Activated naive CD8-positive, alpha-beta T cell treated with anti-CD3 and anti-CD28 coated beads, Interleukin-2, amount 50 U/mL, for 16 hours (primary cell): Measurements from ENCODE around the gene SUPT3H.
"Not testable (repeated sequence)": the region's sequence is repeated elsewhere in the genome, so short reads cannot be mapped to it uniquely, and the experiment has no call there.

Source experiments
- DNase-seq: peaks from one replicate; pipeline ENCODE4 v3.0.0-alpha.2; 2020; ENCODE audit warnings: low read depth, low spot score

The SUPT3H gene

DNA sequence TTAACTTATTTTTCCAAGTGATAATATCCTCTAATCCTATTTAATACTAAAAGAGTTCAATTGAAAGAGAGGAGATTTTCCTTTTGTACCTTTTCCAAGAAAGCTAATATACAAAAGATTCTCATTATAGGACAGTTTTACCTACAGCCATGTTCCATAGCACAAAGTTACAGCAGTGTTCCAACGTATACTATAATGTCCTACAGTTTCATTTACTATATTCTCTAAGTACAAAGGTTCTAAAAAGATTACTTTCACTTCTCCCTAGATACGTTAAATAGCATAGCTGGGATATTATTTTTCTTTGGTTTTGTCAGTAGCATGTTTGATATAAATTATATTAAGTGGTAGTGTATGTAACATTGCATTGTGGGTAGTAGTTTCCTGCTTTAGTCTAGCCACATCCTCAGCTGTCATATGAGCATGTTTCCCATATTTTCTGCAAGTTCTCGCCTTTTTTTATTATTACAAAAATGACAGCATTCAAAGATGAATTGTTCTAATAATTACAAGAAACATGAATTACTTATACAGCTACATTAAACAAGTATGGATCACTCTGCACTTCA is 54.0 kb downstream of the SUPT3H start:
- no peak for DNase-seq

DNA sequence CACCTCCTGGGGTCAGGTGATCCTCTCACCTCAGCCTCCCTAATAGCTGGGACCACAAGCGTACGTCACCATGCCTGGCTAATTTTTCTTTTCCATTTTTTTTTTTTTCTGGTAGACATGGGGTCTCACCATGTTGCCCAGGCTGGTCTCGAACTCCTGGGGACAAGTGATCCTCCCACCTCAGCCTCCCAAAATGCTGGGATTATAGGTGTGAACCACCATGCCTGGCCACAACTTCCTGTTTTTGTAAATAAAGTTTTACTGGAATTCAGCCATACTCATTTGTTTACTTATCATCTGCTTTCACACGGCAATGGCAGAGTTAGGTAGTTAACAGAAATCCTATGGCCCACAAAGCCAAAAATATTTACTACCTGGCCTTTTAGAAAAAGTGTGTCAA is 57.4 kb downstream of the SUPT3H start:
- no peak for DNase-seq

DNA sequence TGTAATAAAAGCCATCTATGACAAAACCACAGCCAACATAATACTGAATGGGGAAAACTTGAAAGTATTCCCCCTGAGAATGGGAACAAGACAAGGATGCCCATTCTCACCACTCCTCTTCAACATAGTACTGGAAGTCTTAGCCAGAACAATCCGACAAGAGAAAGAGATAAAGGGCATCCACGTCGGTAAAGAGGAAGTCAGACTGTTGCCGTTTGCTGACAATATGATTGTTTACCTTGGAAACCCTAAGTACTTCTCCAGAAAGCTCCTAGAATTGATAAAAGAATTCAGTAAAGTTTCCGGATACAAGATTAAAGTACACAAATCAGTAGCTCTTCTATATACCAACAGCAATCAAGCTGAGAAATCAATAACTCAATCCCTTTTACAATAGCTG is 63.6 kb downstream of the SUPT3H start:
- DNase-seq: no peak

GRCh38 chr6:45310118-45310788 is 67.5 kb downstream of the SUPT3H start:
- no peak for DNase-seq

GRCh38 chr6:45305546-45305945 is 72.2 kb downstream of the SUPT3H start:
- DNase-seq: no peak

DNA sequence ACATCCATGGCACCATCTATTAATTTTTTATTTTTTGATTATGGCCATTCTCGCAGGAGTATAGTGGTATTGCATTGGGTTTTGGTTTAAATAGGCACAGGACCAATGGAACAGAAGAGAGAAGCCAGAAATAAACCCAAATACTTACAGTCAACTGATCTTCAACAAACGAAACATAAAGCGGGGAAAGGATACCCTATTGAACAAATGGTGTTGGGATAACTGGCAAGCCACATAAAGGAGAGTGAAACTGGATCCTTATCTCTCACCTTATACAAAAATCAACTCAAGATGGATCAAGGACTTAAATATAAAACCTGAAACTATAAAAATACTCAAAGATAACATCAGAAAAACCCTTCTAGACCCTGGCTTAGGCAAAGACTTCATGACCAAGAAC is 74.9 kb downstream of the SUPT3H start:
- no peak for DNase-seq

DNA sequence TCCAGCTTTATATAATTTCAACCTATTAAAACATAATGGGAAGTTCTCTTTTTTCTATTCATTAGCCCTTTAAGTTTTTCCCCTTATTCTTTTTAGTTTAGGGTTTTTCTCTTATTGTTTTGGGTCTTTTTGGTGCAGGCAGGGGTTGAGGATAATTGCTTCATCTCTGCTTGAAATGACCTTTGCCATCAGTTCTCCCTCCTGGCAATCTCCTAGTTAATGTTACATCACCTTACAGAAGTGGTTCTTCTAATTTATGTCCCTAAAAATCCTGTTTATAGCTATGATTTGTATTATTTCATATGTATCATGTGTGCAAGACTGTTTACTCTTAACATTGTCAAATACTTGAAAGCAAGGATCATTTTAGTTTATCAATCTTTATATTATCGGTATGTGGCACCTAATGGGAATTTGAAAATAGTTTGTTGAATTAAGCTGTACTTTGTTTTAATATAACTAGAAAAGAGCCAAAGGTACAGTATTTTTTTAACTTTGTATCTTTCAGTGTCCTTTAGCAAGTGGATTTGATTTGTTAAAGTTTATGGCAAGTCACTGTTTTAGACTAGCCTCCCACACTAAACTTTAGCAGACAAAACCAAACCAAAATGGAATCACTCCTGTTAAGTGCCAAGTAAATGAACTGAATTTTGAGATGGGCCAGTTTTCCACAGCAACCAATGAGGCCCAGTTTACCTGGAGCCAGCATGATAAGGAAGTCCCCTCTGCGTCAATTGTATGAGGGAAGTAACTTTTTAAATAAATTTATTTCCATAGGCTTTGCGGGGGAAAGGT is 76.2 kb downstream of the SUPT3H start:
- DNase-seq: no peak

- DNase-seq: no peak
These were observed 77.0 kb downstream of the SUPT3H start for GRCh38 chr6:45300736-45301135.

GRCh38 chr6:45299096-45299581 is 78.6 kb downstream of the SUPT3H start:
- DNase-seq: no peak

GRCh38 chr6:45297320-45297719 is 80.4 kb downstream of the SUPT3H start:
- DNase-seq: no peak

DNA sequence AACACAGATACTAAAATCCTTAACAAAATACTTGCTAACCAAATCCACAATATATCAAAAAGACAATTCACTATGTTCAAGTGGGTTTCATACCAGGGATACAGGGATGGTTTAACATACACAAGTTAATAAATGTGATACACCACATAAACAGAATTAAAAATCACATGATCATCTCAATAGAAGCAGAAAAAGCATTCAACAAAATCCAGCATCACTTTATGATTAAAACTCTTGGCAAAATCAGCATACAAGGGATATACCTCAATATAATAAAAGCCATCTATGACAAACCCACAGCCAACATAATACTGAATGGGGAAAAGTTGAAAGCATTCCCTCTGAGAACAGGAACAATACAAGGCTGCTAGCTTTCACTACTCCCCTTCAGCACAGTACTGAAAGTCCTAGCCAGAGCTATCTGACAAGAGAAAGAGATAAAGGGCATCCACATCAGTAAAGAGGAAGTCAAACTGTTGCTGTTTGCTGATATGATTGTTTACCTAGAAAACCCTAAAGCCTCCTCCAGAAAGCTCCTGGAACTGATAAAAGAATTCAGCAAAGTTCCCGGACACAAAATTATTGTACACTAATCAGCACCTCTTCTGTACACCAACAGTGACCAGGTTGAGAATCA is 83.6 kb downstream of the SUPT3H start:
- not testable (repeated sequence) for DNase-seq

DNA sequence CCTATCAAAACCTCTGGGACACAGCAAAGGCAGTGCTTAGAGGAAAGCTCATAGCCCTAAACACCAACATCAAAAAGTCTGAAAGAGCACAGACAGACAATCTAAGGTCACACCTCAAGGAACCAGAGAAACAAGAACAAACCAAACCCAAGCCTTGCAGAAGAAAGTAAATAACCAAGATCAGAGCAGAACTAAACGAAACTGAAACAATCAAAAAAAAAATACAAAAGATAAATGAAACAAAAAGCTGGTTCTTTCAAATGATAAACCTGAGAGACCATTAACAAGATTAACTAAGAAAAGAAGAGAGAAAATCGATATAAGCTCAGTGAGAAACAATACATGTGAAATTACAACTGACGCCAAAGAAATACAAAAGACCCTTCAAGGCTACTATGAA is 84.4 kb downstream of the SUPT3H start:
- DNase-seq: no peak

GRCh38 chr6:45289751-45290514 is 87.8 kb downstream of the SUPT3H start:
- no peak for DNase-seq

DNA sequence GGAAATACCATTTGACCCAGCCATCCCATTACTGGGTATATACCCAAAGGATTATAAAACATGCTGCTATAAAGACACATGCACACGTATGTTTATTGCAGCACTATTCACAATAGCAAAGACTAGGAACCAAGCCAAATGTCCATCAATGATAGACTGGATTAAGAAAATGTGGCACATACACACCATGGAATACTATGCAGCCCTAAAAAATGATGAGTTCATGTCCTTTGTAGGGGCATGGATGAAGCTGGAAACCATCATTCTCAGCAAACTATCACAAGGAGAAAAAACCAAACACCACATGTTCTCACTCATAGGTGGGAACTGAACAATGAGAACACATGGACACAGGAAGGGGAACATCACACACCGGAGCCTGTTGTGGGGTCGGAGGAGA is 91.0 kb downstream of the SUPT3H start:
- not testable (repeated sequence) for DNase-seq

- DNase-seq: no peak
These were observed 99.4 kb downstream of the SUPT3H start for GRCh38 chr6:45278367-45278766.

DNA sequence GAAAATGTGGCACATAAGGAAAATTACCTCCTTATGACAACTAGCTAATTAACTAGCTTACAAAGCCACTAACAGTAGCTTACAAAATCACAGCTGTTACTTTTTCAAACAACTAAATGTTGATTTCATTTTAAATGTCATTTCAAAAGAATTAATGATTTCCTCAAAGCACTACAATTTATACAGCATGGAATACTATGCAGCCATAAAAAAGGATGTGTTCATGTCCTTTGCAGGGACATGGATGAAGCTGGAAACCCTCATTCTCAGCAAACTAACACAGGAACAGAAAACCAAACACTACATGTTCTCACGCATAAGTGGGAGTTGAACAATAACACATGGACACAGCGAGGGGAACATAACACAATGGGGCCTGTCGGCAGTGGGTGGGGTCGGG is 100.0 kb downstream of the SUPT3H start:
- DNase-seq: not testable (repeated sequence)

DNA sequence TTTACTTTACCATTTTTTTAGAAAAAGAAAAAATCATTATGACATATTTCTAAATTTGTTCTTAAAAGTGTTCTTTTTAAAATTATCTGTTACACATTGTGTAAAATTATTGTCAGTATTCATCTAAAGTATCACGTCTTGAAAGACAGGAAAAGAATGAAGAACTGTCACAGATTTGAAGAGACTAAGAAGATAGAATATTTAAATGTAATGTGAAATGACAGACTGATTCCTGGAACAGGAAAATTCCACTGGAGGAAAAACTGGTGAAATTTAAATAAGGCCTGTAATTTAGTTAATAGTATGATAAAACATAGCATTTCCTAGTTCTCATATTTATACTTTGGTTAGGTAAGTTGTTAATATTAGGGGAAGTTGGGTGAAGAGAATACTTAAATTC is 102.4 kb downstream of the SUPT3H start:
- DNase-seq: no peak

GRCh38 chr6:45272626-45273025 is 105.1 kb downstream of the SUPT3H start:
- no peak for DNase-seq

DNA sequence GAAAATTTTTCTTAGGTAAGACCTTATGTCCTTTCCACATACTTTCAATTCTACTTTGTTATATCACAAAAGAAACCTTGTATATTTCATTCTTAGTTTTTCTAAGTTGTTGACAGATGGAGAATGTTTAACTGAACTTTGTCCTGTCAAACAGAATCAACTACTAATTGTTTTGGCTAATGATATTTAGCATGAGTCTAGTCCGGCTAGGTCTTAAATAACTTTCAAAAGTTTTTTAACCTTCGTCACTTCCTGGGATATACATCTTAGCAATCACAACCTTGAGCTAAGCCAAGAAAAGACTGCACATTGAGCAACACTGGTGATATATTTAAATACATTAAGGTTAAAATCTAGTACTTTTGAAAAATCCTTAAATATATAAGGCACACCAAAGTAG is 112.5 kb downstream of the SUPT3H start:
- DNase-seq: no peak

DNA sequence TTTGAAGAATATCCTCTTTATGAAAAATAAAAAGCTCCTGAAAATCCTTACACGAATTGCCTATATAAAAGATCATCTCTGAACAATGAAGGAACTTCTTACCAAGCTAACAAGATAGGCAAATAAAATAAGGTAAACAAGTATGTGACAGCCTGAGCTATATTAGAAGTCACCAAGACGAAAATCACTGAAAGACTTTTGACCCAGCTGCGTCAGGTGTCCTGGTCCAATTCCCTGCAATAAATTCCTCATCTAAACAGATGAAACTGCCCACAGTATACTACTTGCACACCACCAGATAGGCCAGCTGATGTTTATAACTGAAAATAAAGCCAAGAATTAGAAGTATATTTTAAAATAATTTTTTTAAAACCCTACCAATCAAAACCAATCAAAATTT is 117.0 kb downstream of the SUPT3H start:
- DNase-seq: no peak
